GM21447 (cell line): ENCODE measurements around the gene LGI4.
"Not testable (repeated sequence)": the region's sequence is repeated elsewhere in the genome, so short reads cannot be mapped to it uniquely, and the experiment has no call there.

Source experiments
- ATAC-seq: cut with Tn5 transposase; IDR thresholded peaks from one replicate; pipeline ENCODE4 v1.9.1; 2021; ENCODE audit not compliant: unreplicated experiment

The LGI4 gene

DNA sequence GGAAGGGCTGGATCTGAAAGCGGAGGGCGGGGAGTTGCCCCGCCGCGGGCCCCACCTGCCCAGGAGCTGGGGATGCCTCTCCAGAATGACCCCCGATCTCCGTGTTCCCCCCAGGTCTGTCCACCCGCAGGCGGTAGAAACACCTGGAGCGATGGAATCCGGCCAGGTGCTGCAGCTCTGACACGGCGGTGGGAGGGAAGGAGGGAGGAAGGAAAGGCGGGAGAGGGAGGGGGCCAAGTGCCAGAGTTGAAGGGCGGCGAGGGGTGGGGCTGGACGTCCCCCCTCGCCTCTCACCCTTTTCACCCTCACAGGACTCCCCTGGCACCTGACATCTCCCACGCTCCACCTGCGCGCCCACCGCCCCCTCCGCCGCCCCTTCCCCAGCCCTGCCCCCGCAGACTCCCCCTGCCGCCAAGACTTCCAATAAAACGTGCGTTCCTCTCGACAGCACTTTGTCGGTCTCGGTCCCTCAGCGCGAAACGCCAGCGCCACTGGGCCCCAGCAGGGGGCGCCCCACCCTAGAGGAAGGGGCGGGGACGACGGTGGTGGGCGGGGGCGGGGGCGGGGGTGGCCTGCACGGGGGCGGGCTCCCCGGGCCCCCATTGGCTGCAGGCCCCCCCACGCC is 7.9 kb upstream of the LGI4 start:
- no peak for ATAC-seq

DNA sequence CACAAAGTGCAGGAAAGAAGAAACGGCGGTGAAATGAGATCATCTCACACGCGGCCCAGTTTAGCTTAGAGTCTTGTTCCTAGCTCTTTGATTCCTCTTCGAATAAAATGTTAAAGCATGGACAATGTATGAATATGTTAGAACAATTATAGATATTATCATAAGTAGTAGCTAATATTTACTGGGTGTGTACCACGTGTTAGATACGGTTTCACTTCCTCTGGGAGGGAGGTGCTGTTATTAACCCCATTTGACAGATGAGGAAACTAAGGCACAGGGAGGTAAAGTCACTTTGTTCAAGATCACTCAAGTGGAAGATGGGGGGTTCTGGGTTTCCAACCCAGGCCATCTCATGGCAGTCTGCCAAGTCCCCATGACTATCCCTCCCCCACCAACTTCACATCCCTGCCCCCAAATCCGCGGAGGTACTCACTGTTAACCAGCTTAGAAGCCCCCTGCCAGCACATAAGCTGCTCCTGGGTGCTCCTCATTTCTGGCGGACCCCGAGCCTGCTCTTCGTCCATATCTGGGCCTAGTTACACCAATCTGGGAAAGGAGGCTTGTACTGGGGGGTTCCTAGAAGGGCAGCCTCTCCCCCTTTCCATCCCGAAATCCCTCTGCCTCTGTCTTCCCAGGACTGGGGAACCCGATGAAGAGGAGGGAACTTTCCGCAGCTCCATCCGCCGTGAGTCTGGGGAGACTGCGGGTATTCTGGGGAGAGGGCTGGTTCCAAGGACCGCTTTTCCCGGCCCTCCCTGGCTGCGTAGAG is 7.2 kb upstream of the LGI4 start:
- peak; percentile 10 for ATAC-seq

DNA sequence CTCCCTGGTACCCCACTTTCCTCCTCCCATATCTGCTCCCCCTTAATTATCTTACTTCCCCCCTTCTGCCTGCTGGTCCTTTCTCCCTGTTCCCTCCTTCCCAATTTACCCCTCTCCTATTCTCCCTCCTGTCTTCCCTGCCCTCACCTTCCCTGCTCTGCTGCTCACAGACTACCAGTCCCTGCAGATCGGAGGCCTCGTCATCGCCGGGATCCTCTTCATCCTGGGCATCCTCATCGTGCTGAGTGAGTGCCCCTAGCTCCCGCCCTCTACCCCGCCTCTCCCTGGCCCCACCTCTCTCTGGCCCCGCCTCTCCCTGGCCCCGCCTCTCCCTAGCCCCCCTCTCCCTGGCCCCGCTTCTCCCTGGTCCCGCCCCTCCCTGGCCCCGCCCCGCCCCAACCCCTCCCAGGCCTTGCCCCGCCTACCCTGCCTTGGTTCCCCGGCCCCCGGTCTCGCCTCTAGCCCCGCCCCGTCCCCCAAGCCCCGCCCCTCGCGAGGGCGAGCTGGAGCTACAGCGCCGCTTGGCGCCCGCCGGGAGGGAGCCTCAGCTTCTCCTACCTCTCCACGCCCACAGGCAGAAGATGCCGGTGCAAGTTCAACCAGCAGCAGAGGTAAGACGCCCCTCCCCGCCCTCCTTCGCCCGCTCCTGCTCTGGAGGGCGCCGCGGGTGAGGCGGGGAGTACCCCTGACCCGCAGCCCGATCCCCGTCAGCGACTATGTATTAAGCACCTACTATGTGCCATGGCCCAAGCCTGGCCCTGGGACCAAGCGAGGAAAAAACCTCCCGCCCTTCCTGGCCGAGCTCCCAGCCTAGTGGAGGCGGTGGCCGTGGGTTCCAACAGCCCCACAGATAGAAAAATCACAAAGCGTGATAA is 6.3 kb upstream of the LGI4 start:
- ATAC-seq = peak; percentile 55

- ATAC-seq = no peak
Measured at GRCh38 chr19:35140207-35140961, 5.5 kb upstream of the LGI4 start.

DNA sequence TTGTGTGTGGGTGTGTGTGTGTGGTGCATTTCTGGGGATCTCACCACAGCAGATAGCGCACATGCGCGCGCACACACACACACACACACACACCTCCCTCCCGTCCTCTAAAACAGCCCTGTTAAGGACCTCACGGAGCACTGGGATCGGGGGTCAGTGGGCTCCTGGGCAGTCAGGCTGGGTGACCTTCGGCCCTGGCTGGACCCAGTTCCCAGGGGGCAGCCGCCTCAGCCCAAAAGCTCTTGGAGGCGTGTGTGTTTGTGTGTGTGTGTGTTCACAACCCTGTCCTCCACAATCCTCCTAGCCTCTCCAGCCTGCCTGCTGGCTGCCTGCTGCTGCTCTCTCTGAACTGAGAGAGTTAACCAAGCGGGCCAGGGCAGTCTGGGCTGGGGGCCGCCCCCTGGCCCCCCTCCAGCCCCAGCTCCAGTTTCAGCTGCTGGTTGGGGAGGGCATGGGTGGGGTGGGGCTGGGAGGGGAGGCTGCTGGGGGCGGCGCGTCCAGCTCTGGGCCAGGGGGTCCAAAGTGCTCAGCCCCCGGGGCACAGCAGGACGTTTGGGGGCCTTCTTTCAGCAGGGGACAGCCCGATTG is 3.5 kb upstream of the LGI4 start, which contains the start of gene FXYD1:
FXYD1 (plus strand) TSS at position 520 of the 588 bp plus-strand sequence. CDS start 1,256 bp downstream, outside the sequence.
- ATAC-seq = no peak

- ATAC-seq = no peak
Measured at GRCh38 chr19:35136977-35137702, 2.3 kb upstream of the LGI4 start.

GRCh38 chr19:35136231-35136630 is 1.4 kb upstream of the LGI4 start:
- ATAC-seq = no peak

GRCh38 chr19:35135389-35135909 is 590 bp upstream of the LGI4 start:
- no peak for ATAC-seq

- no peak for ATAC-seq
Measured at GRCh38 chr19:35133826-35134225, 1.0 kb downstream of the LGI4 start.

DNA sequence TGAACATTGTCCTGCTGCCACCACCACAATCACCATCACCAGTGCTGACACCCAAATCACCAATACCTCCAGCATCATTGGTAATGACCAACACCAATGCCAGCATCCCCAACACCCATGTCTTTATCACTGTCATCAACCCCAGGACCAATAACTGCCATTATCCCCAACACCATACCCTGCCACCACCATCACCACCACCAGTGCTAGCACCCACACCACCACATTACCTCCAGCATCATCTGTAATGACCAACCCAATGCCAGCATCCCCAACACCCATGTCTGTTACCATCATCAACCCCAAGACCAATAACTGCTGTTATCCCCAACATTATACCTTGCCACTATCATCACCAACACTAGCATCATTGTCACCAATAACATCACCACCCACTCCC is 2.6 kb downstream of the LGI4 start:
- no peak for ATAC-seq

- ATAC-seq = no peak
Measured at GRCh38 chr19:35130761-35131720, 3.8 kb downstream of the LGI4 start.

DNA sequence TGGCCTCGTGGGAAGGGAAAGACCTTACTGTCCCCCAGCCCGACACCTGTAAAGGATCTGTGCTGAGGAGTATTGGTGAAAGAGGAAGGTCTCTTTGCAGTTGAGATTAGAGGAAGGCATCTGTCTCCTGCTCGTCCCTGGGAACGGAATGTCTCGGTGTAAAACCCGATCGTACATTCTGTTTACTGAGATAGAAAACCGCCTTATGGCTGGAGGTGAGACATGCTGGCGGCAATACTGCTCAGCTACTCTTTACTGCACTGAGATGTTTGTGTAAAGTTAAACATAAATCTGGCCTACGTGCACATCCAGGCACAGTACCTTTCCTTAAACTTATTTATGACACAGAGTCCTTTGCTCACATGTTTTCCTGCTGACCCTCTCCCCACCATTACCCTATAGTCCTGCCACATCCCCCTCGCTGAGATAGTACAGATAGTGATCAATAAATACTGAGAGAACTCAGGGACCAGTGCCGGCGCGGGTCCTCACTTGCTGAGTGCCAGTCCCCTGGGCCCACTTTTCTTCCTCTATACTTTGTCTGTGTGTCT is 5.1 kb downstream of the LGI4 start:
- not testable (repeated sequence) for ATAC-seq

DNA sequence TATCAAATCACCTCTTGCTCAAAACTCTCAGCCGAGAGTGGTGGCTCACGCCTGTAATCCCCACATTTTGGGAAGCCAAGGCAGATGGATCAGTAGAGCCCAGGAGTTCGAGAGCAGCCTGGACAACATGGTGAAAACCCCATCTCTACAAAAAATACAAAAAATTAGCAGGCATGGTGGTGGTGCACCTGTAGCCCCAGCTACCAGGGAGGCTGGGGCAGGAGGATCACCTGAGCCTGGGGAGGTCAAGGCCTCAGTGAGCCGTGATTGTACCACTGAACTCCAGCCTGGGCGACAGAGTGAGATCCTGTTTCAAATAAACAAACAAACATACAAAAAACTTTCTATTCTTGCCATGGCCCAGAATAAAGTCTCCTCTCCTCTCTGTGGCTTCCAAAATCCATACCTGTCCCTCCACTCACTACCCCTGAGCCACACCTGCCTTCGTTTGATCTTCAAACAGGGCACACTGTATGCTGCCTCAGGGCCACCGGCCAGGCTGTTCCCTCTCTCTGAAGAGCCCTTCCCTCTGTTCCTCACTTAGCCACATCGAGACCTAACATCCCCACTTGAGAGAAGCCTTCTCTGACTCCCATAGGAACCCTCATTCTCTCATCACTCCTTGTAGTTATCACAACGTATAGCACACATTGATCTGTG is 6.3 kb downstream of the LGI4 start:
- no peak for ATAC-seq

DNA sequence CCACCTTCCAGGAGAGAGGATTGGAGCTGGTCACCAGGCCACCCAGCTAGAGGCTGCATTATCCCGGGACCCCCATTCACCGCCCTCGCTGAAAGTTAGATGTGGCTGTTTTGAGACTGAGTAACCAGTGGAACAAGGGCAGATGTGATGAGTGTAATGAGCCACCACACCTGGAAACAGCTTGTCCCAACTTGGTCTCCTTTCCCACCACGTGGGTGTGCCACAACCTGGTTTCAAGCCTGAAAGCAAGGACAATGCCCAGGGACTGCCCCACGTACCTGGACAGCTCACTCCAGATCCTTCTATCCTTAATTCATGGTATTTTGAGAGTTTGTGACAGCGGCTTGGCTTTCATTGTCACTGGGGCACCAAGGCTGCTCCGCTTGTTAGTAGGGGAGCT is 7.0 kb downstream of the LGI4 start:
- ATAC-seq = no peak

DNA sequence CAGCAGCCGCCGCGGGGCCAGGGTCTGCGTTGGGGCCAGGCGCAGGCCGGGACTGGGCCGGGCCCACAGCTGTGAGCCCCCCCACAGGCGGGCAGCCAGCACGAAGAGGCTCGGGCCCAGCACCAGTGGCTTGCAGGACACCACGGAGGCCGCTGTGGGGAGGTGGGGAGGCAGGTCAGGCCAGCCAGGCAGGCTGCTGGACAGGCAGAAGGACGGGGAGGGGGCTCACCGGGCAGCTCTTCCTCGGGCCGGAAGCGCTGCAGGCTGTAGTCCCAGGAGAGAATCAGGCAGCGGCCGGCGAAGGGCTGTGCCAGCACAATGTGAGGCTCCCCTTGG is 8.3 kb downstream of the LGI4 start:
- ATAC-seq = no peak

- no peak for ATAC-seq
Measured at GRCh38 chr19:35125749-35126623, 8.9 kb downstream of the LGI4 start.

DNA sequence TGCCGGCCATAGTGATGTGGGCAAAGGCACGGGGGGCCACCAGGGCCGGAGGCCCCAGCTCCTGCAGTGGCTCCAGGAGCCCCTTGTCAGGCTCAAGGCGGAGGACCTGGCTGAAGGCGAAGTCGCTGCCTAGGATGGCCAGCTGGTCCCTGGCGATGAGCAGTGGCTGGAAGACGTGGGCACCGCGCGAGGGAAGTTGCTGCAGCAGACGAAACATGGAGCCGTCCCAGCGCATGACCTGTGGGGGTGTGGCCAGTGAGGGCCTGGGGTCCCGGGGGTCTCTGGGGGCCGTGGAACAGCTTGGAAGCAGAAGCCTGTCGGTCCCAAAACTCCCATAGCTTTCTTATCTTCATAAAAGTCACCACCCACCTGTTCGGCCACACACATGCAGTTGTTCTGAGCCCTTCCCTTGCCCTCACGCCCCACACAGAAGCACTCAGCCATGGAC is 9.6 kb downstream of the LGI4 start:
- no peak for ATAC-seq
